H7 (cell line): ENCODE measurements around the gene PRSS37. TPM values are rescaled to one million over a fixed set of nuclear protein-coding genes. Genes with fewer than 3 reads are reported as not detected.
"Not testable (repeated sequence)": the region's sequence is repeated elsewhere in the genome, so short reads cannot be mapped to it uniquely, and the experiment has no call there.

ENCODE experiments used
- DNase-seq: peaks from one replicate; pipeline ENCODE4 v3.0.0; 2012
- H3K27me3 ChIP-seq: 2 replicates; pipeline ENCODE4 v1.6.0; 2011; ENCODE audit warnings: mild to moderate bottlenecking, low read length; ENCODE audit not compliant: control insufficient read depth, insufficient read depth
- H3K36me3 ChIP-seq: replicated peaks from 2 replicates; pipeline ENCODE4 v1.5.1; 2011; ENCODE audit warnings: low read length; ENCODE audit not compliant: control insufficient read depth, insufficient read depth
- H3K4me3 ChIP-seq: 2 replicates; pipeline ENCODE4 v1.5.1; 2011; ENCODE audit warnings: low read depth, mild to moderate bottlenecking, control low read depth, low read length, moderate library complexity; ENCODE audit not compliant: insufficient read depth
- total RNA-seq: library from RNA; depleted of rRNA; stranded (reverse); fragments of >200 nt; shearing (Covaris generic); gene quantifications from 2 replicates; pipeline ENCODE4 v1.2.3, GENCODE V29; 2014; rRNA removed

PRSS37 gene
- total RNA-seq, 1 experiment from 2014 or later = not detected

DNA sequence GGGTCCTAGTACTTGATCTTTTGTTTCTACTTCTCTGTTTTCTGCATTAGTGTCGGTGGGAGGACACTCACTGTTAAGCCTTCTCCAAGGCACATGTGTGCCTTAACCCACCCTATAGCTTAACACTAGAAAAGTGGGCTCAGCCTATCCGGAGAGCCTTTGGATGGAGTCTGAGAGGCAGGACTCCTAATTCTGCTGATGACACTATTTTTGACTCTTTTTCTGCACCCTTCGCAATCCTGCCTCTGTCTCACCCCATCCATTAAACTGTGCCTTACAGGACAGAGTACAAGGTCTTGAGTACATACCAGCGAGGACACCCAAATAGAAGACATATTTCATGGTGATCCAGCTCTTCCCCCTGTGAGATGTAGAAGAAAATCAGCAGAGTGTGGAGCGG is 577 bp downstream of the PRSS37 start:
- H3K27me3 ChIP-seq = no peaks in the 10 kb centered on the region
- no peak overlapping the region for H3K4me3 ChIP-seq
- DNase-seq = no peak
- H3K36me3 ChIP-seq = no peaks in the 10 kb centered on the region

GRCh38 chr7:141839256-141839655 is 2.0 kb downstream of the PRSS37 start:
- Histone ChIP-seq H3K4me3 (no peak overlapping the region), H3K27me3 (no peaks in the 10 kb centered on the region), H3K36me3 (no peaks in the 10 kb centered on the region)
- DNase-seq = no peak

DNA sequence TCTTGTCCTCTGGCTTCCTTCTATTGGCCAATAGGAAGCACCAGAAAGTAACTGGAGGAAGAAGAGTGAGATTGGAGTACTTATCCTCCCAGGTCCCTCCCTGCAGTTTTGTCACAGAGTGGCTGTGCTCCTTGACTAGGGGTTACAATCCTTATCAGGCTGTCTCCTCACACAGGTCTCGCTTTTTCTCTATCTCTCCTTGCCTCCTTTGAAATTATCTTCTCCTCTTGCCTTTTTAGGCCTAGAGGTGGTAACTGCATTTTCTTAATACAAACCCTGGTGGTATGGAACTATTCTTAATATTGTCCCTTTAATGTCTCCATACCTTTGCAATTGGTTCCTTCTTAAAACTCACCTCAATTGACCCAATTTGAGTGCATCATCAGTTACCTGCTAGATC is 2.7 kb downstream of the PRSS37 start:
- Histone ChIP-seq H3K4me3 (no peak overlapping the region), H3K27me3 (no peaks in the 10 kb centered on the region), H3K36me3 (no peaks in the 10 kb centered on the region)
- no peak for DNase-seq

DNA sequence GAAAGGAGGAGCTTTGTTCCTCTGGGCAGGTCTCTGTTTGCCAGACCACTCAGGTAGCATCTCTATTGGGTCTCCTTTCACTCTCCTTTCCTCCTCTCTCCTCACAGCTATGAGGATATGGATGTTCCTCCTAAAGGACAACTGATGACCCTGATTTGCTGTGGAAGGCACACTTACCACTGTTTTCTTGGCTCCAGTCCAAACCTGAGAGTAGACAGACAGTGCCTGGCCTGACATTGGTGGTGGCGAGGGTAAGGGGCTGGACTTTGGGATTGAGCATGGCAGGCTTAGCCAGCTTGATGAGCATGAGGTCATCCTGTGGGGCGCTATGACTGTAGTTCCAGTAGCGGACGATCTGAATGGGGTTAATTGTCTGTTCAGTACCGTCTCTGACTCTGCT is 3.6 kb downstream of the PRSS37 start:
- Histone ChIP-seq H3K27me3 (no peaks in the 10 kb centered on the region), H3K36me3 (no peaks in the 10 kb centered on the region), H3K4me3 (no peak overlapping the region)
- DNase-seq = no peak

- DNase-seq, H3K4me3 ChIP-seq, H3K27me3 ChIP-seq, H3K36me3 ChIP-seq: not testable (repeated sequence)
Observed at GRCh38 chr7:141822432-141822831, 18.9 kb downstream of the PRSS37 start.

DNA sequence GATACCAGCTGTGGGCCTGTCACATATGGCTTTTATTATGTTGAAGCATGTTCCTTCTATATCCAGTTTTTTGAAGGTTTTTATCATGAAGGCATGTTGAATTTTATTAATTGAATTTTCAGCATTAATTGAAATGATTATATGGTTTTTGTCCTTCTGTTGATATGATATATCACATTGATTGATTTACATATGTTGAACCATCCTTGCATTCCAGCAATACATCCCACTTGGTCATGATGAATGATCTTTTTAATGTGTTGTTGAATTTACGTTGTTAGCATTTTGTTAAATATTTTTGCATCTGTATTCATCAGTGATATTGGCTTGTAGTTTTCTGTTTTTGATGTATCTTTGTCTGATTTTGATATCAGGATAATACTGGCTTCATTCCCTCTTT is 21.2 kb downstream of the PRSS37 start:
- no peaks in the 10 kb centered on the region for H3K27me3 ChIP-seq
- H3K4me3 ChIP-seq = no peak overlapping the region
- no peak for DNase-seq
- H3K36me3 ChIP-seq = no peaks in the 10 kb centered on the region

DNA sequence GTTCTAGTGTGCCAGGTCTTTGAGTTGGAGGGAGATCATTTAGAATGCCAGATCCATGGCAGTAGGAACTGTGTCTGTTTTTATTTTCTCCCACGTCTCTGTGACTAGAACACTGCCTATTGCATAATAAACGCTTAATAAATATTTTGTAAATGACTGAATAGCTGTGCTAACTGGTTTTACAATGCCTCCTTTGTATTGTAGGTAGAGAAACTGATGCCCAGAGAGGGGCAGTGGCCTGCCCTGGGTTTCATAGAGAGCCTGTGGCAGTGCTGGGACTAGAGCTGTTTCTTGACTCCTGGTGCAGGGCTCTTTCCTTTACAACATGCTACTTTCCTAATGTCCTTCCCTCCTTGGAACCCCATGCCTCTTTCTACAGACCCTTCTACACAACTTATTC is 48.8 kb downstream of the PRSS37 start:
- Histone ChIP-seq H3K27me3 (no peaks in the 10 kb centered on the region), H3K36me3 (no peaks in the 10 kb centered on the region; the same call in 1 of the 2 replicates), H3K4me3 (no peak overlapping the region)
- no peak for DNase-seq

- no peaks in the 10 kb centered on the region; the same call in 1 of the 2 replicates for H3K36me3 ChIP-seq
- DNase-seq = no peak
- no peaks in the 10 kb centered on the region for H3K27me3 ChIP-seq
- no peak within 1 kb of the TSS for H3K4me3 ChIP-seq
Observed at GRCh38 chr7:141789917-141790316, 51.4 kb downstream of the PRSS37 start, which contains the start of gene TAS2R5. Gene TAS2R5, plus strand, starts transcription at chr7:141790217. Its CDS starts 145 bp downstream, at chr7:141790362.

DNA sequence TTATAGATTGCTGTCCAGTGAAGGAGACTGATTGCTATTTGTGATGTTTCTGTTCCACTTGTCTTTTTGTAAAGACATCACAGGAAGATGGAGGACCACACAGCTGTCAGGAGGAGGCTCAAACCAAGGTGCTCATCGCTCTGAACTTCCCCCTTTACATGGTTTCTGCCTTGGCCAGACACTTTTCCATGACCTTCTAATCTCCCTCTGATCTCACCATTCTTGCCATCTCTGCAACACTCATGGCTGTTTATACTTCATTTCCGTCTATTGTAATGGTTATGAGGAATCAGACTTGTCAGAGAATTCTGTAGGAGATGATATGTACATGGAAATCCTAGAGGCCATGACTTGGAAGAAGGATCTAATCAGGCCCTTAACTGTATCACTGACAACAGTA is 53.0 kb downstream of the PRSS37 start:
- Histone ChIP-seq H3K36me3 (no peaks in the 10 kb centered on the region; the same call in 1 of the 2 replicates), H3K4me3 (no peak overlapping the region)
- DNase-seq = no peak

More for the DNA sequence above, 53.0 kb downstream of the PRSS37 start:
- no peaks in the 10 kb centered on the region for H3K27me3 ChIP-seq

Other genes with a start within 250 kb of the PRSS37 start
- 13.4 and 18.0 TPM in 2 replicates for gene DENND11, start 139.3 kb downstream of the PRSS37 start, total RNA-seq
- 0.76 TPM in 1 of 2 replicates, not detected in the other for gene WEE2, start 133.1 kb downstream of the PRSS37 start, total RNA-seq
- gene SSBP1, start 103.1 kb downstream of the PRSS37 start, total RNA-seq = 165 and 173 TPM in 2 replicates
- 0.67 and 0.69 TPM in 2 replicates for gene TAS2R3, start 77.4 kb downstream of the PRSS37 start, total RNA-seq
- 0.17 and 0.63 TPM in 2 replicates for gene TAS2R4, start 64.8 kb downstream of the PRSS37 start, total RNA-seq
- 0.24 and 0.70 TPM in 2 replicates for gene TAS2R5, start 51.3 kb downstream of the PRSS37 start, total RNA-seq
- not detected in 2 replicates for gene OR9A4, start 74.9 kb upstream of the PRSS37 start, total RNA-seq
- gene CLEC5A, start 105.5 kb upstream of the PRSS37 start, total RNA-seq = not detected in 2 replicates
- gene TAS2R38, start 132.3 kb upstream of the PRSS37 start, total RNA-seq = not detected in 2 replicates
- gene MGAM, start 154.4 kb upstream of the PRSS37 start, total RNA-seq = 0.14 and 0.22 TPM in 2 replicates